Left ventricle myocardium inferior (tissue), 1 donor: ENCODE measurements around the gene DHRS11. TPM values are rescaled to one million over a fixed set of nuclear protein-coding genes. Genes with fewer than 3 reads are reported as not detected.

Experiments used
- DNase-seq: peaks from one replicate; pipeline ENCODE4 v3.0.0-alpha.2; 2020
- H3K27ac ChIP-seq: fragments of 200-600 bp; replicated peaks from 2 replicates; pipeline ENCODE4 v1.8.0; 2021
- H3K27me3 ChIP-seq: fragments of 200-600 bp; 2 replicates; pipeline ENCODE4 v1.8.0; 2021; ENCODE audit warnings: low read depth
- H3K36me3 ChIP-seq: fragments of 200-600 bp; 2 replicates; pipeline ENCODE4 v1.8.0; 2021
- H3K4me1 ChIP-seq: fragments of 200-600 bp; 2 replicates; pipeline ENCODE4 v1.8.0; 2021
- H3K4me3 ChIP-seq: fragments of 200-600 bp; 2 replicates; pipeline ENCODE4 v1.8.0; 2021; ENCODE audit warnings: mild to moderate bottlenecking, moderate library complexity
- H3K9me3 ChIP-seq: fragments of 200-600 bp; replicated peaks from 2 replicates; pipeline ENCODE4 v1.8.0; 2021
- intact Hi-C: fragments of 100-400 bp; cut with micrococcal nuclease; formaldehyde crosslinking; loops from one replicate; pipeline ENCODE4 v1.11.0; 2022
- total RNA-seq: library from RNA; stranded (reverse); fragmentation: NEBNext Ultra II Directional; extraction: Animal tissue kit (Norgen Biotek cat#: 25700); gene quantifications from one replicate; pipeline ENCODE4 v1.2.1, GENCODE V29; 2021
- TF ChIP-seq, protein P1 (sequence below): fragments of 200-600 bp; IDR thresholded peaks from 2 replicates; pipeline ENCODE4 v1.8.0; 2021; ENCODE audit warnings: antibody characterized with exemption, mild to moderate bottlenecking, borderline replicate concordance
- donor health status: DM: no; HTN: yes; CAD: no; lungs with severe emphysema.

DHRS11 gene
- total RNA-seq, 1 donor from 2014 or later, result 13.1 TPM

DNA sequence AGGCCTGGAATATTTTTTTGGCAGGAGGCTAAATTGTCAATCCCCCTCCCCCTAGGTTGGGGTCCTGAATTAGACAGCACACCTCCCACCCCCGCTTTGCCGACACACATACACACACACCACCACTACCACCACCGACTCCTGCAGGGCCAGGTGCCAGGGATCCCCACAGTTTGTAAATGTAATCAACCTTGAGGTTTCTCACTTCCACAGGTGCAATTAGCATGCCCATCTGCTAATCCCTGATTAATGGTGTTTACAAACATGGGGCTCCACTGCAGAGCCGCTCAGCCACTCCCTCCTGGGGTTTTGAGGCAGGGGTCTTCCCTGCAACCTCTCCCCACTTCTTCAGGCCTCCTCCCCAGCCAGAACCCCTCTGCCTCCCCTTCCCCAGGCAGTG is 21.5 kb downstream of the DHRS11 start:
- DNase-seq, result no peak
- Histone ChIP-seq H3K27me3 (peaks cover 49% of the 10 kb centered on the region), H3K27ac (no peak overlapping the region), H3K9me3 (no peaks in the 10 kb centered on the region), H3K36me3 (no peaks in the 10 kb centered on the region), H3K4me1 (peaks cover 9% of the 10 kb centered on the region), H3K4me3 (no peak overlapping the region)
- TF ChIP-seq, protein P1, sequence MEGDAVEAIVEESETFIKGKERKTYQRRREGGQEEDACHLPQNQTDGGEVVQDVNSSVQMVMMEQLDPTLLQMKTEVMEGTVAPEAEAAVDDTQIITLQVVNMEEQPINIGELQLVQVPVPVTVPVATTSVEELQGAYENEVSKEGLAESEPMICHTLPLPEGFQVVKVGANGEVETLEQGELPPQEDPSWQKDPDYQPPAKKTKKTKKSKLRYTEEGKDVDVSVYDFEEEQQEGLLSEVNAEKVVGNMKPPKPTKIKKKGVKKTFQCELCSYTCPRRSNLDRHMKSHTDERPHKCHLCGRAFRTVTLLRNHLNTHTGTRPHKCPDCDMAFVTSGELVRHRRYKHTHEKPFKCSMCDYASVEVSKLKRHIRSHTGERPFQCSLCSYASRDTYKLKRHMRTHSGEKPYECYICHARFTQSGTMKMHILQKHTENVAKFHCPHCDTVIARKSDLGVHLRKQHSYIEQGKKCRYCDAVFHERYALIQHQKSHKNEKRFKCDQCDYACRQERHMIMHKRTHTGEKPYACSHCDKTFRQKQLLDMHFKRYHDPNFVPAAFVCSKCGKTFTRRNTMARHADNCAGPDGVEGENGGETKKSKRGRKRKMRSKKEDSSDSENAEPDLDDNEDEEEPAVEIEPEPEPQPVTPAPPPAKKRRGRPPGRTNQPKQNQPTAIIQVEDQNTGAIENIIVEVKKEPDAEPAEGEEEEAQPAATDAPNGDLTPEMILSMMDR, result no peak
- intact Hi-C loops, result no loop called here

DNA sequence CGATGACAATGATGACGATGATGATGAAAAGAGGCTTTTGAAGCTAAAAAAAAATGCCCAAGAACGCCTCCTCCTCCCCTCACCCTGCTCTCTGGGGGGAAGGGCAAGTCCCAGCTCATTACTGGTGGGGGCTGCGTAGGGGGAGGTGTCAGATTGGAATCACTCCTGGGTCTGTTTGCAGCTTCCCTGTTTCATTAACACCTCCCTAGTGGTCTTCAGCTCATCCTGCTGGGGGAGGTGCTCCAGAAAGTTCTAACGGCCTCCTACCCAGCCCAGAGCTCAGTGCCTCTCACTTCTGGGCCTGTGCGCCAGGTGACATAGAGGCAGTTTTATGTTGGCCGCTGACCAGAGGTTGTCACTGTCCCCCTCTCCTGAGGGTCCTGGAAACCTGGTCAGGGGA is 22.4 kb downstream of the DHRS11 start:
- intact Hi-C loops, result no loop called here
- no peak for DNase-seq
- Histone ChIP-seq H3K27ac (no peak overlapping the region), H3K36me3 (no peaks in the 10 kb centered on the region), H3K9me3 (no peaks in the 10 kb centered on the region), H3K4me1 (peaks cover 2% of the 10 kb centered on the region), H3K4me3 (no peak overlapping the region), H3K27me3 (peaks cover 55% of the 10 kb centered on the region)
- TF ChIP-seq, protein P1, result no peak

DNA sequence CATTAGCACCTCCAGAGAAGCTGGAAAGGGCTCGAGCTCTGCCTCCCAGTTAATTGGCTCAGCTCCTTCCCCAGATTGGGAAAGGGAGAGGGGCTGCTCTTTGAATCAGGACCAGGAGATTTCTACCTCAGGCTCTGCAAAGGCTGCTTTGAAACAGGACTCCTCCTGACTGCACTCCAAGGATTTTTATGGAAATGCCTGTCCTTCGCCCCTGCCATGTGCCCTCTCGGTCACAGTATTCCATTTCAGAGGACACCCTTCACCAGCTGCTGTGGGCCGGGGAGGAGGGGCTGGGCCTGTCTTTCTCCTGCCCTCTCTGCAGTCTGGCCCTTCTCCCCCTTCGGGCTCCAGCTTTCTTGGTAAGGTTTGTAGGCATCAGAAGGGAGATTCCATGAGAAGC is 23.3 kb downstream of the DHRS11 start:
- H3K27ac ChIP-seq, result no peak overlapping the region
- H3K27me3 ChIP-seq, result peaks cover 55% of the 10 kb centered on the region
- no peak for DNase-seq
- intact Hi-C loops, result no loop called here
- H3K36me3 ChIP-seq, result no peaks in the 10 kb centered on the region
- H3K4me3 ChIP-seq, result no peak overlapping the region
- H3K9me3 ChIP-seq, result no peaks in the 10 kb centered on the region
- TF ChIP-seq, protein P1, result no peak
- no peaks in the 10 kb centered on the region for H3K4me1 ChIP-seq

DNA sequence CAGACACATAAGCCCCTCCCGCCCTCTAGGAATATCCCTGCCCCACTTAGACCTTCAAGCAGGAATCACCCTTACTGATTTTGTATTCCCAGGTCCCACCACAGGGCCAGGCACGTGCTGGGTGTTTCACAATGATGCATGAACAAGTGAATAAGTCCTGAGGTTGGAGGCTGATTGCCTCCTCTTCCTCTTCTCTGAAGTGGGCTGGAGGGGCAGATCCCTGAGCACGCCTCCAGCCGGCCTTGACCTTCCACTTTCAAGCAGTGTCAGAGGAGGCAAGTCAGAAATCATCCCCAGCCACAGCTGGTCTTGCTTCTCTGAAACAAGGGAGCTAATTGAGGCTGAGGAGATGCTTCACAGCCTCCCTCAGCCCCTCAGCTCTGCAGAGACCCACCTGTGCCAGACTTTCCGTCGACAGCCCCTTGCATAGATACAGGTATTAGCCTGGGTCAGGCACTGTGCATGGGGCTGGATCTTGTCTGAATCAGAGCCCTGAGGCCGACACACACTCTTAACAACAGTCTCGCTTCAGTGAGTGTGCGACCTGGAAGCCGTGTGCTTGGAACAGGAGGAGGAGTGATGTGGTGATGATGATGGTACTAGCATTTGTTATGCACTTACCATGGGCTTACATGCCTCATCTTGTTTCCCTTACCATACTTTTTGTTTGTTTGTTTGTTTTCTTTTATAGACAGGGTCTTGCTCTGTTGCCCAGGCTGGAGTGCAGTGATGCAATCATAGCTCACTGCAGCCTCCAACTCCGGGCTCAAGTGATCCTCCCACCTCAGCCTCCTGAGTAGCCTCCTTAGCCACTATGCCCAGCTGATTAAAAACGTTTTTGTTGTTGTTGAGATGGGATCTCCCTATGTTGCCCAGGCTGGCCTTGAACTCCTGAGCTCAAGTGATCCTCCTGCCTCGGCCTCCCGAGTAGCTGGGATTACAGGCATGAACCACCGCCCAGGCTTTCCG is 24.7 kb downstream of the DHRS11 start:
- intact Hi-C loops, result no loop called here
- H3K9me3 ChIP-seq, result no peaks in the 10 kb centered on the region

DNA sequence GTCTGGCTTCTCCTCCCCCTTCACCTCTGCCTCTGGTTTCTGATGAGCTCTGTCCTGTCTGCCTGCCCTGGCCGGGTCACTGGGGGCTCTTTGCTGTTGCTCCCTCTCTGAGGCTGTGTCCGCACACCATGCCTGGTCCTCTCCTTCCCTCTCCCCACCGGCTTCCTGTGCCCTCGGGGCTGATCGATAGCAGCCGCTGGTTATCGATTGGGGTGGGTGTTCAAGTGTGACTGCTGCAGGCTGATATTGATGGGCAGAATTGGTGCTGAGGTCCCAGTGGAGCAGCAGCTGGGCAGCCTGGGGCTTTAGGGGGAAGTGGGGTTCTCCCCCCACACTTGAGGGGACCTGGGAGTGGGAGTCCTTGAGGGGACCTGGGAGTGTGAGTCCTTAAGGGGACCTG is 26.1 kb downstream of the DHRS11 start:
- Histone ChIP-seq H3K9me3 (no peaks in the 10 kb centered on the region), H3K4me3 (no peak overlapping the region), H3K27ac (no peak overlapping the region), H3K27me3 (peaks cover 55% of the 10 kb centered on the region), H3K4me1 (no peaks in the 10 kb centered on the region), H3K36me3 (no peaks in the 10 kb centered on the region)
- intact Hi-C loops, result no loop called here
- DNase-seq, result no peak
- TF ChIP-seq, protein P1, result no peak

More for the DNA sequence above, 24.7 kb downstream of the DHRS11 start:
- Histone ChIP-seq H3K36me3 (no peaks in the 10 kb centered on the region), H3K27me3 (peaks cover 55% of the 10 kb centered on the region), H3K27ac (no peak overlapping the region), H3K4me1 (no peaks in the 10 kb centered on the region), H3K4me3 (no peak overlapping the region)
- no peak for DNase-seq
- TF ChIP-seq, protein P1, result no peak
